GM19328 (cell line): ENCODE results near the gene S100A1.
"Not testable (repeated sequence)": the region's sequence is repeated elsewhere in the genome, so short reads cannot be mapped to it uniquely, and the experiment has no call there.

ENCODE experiments used
- ATAC-seq: cut with Tn5 transposase; IDR thresholded peaks from one replicate; pipeline ENCODE4 v1.9.1; 2021; ENCODE audit warnings: mild to moderate bottlenecking, moderate library complexity; ENCODE audit not compliant: unreplicated experiment

S100A1 gene

GRCh38 chr1:153627715-153628626, at the start of gene S100A1:
Gene S100A1, plus strand, starts transcription at chr1:153628434. Its CDS starts 2,088 bp downstream, at chr1:153630522.
- no peak for ATAC-seq

DNA sequence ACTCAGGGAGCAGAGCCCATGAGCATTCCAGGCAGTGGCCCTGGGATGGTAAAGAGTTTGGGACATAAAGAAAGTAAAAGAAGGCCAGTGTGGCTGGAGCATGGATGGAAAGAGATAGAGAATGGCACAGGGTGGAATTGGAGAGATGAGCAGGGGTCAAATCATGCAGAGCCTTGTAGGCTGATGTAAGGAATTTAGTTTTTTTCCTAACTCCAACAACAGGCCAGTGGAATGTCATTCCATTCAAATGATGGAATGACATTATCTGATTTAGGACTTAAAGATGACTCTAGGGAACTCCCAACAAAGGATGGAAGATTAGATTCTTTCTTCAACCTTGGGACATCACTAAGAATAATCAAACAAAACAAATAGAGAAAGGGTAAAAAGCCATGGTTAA, 49.7 kb upstream of the S100A1 start:
- no peak for ATAC-seq

DNA sequence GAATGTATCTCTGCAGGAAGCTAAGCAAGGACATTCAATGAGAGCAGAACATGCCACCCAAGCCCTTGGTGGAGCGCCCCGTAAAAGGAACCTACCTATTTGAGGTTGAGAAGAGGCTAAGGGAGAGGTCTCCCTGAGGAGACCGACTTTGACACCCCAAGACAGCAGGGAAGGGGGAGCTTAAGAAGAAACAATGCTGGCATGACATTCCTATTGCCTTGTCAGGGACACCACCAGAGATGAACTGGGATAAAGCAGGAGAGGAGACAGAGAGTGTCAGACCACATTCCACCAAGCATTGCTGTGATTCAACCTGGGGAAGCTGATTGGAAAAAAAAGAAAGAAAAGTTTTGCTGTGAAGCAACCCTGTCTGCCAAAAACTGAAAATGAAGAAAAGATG, 49.3 kb upstream of the S100A1 start:
- no peak for ATAC-seq

DNA sequence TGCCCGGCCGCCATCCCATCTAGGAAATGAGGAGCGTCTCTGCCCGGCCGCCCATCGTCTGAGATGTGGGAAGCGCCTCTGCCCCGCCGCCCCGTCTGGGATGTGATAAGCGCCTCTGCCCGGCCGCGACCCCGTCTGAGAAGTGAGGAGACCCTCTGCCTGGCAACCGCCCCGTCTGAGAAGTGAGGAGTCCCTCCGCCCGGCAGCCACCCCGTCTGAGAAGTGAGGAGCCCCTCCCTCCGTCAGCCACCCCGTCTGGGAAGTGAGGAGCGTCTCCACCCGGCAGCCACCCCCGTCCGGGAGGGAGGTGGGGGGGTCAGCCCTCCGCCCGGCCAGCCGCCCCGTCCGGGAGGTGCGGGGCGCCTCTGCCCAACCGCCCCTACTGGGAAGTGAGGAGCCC, 45.4 kb upstream of the S100A1 start:
- not testable (repeated sequence) for ATAC-seq

DNA sequence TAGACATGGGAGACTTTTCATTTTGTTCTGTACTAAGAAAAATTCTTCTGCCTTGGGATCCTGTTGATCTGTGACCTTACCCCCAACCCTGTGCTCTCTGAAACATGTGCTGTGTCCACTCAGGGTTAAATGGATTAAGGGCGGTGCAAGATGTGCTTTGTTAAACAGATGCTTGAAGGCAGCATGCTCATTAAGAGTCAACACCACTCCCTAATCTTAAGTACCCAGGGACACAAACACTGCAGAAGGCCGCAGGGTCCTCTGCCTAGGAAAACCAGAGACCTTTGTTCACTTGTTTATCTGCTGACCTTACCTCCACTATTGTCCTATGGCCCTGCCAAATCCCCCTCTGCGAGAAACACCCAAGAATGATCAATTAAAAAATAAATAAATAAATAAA, 44.7 kb upstream of the S100A1 start:
- ATAC-seq: not testable (repeated sequence)

DNA sequence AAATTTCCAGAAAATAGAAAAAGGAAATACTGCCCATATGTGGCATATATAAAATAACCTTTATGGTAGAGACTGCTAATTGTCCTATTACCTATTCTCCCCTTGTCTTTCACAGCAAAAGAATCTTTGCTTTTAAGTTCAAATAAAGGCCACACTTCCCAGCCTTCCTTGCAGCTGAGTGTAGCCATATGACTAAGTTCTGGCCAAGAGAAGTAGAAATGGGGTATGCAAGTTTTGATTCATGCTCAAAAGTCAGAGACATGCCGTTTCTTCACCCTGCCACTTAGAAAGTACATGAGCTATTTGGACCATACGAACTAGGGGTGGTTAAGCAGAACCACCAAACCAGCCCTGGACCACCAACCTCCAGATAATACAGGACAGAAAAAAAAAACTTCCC, 44.3 kb upstream of the S100A1 start:
- no peak for ATAC-seq

- ATAC-seq: no peak
These were observed 43.2 kb upstream of the S100A1 start for GRCh38 chr1:153585006-153585405.

DNA sequence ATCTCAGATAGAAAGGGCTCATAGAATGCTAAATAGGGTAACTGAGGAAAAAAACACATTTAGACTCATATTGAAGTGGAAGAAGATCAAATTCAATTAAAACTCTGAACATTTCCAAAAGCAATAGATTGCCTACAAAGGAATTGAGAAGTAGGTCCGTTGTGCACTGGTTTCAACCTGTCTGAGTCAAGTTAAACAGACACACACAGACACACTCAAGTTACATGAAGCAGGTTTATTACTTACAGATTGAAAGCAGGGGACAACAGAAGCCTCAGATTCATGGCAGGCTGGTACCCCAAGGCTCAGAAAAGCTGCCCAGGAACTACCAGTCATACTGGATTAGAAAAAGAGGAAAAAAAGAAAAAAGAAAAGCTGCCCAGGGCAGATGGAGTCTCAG, 41.9 kb upstream of the S100A1 start:
- ATAC-seq: no peak

- no peak for ATAC-seq
These were observed 40.9 kb upstream of the S100A1 start for GRCh38 chr1:153587314-153587713.

- not testable (repeated sequence) for ATAC-seq
These were observed 40.2 kb upstream of the S100A1 start for GRCh38 chr1:153588033-153588432.

GRCh38 chr1:153588482-153588881, 39.8 kb upstream of the S100A1 start:
- no peak for ATAC-seq

- ATAC-seq: no peak
These were observed 35.5 kb upstream of the S100A1 start for GRCh38 chr1:153592748-153593147.

DNA sequence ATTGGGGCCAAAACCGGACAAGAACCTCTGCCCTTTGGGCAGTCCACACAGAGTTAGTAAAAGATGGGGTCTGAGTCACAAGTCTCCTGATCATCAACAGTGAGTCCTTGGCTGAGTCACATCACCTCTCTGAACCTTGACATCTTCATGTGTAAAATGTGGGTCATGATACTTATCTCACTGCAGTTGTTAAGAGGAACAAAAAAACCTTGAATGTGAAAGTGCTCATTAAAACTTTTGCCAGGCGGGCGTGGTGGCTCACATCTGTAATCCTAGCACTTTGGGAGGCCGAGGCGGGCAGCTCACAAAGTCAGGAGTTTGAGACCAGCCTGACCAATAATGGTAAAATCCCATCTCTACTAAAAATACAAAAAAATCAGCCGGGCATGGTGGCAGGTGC, 31.0 kb upstream of the S100A1 start:
- no peak for ATAC-seq

DNA sequence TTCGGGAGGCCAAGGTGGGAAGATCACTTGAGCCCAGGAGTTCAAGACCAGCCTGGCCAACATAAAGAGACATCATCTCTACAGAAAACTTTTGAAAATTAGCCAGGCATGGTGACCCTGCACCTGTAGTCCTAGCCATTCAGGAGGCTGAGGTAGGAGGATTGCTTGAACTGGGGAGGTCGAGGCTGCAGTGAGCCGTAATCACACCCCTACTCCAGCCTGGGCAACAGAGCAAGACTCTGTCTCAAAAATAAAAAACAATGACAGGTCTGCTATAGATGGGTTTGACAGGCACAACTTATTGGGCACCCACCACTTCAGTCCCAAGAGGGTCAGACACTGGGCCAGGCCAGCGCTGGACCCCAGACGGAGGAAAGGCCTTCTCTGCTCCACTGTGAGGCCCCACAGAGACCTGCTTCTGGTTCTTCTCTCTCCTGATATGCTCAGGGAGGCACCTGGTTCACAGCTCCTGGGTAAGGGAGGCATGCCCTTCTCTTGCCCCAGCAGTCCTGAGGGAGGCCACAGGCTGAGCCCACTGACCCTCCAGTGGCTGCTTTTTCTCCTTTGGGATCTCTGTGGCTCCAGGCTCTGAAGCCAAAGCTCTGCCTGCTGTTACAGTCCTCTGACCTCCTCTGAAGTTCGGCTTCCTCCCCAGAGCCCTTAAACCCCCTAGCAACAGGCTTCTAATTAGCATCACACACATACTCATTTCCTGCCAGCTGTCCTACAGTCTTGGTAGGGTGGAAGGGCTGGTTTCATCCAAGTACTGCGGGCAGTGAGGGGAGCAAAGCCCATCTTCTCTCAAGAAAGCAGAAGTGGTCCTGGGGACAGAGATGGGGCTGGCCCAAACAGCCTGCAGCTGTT, 29.7 kb upstream of the S100A1 start:
- ATAC-seq: peak; percentile 86

- ATAC-seq: no peak
These were observed 28.4 kb upstream of the S100A1 start for GRCh38 chr1:153599847-153600246.

DNA sequence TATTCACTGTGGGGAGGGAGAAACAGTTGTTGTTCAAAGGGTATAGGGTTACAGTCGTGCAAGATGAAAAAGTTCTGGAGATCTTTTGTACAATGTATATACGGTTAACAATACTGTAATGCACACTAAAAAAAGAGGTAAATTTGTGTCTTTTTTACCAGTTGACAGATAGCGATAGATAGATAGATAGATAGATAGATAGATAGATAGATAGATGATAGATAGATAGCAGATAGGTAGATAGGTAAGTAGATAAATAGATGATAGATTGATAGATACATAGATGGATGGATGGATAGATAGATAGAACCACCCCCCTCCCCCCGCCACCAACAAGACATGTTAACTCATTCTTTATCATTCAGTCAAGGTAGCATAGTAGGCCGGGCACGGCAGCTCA, 25.5 kb upstream of the S100A1 start:
- ATAC-seq: no peak

DNA sequence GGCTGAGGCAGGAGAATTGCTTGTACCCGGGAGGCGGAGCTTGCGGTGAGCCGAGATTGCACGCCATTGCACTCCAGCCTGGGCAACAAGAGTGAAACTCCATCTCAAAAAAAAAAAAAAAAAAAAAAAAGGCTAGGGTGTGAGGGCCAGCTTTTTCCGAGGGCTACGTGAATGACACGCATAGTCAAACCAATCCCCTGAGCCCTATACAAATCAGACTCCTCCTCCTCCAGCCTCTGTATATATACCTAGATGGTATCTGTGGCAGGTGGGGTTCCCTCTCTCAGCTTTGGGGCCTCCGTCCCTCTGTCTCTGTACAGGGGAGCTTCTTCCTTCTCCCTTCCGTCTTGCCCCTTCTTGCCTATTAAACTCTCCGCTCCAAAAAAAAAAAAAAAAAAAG, 22.0 kb upstream of the S100A1 start:
- ATAC-seq: no peak

- ATAC-seq: no peak
These were observed 20.9 kb upstream of the S100A1 start for GRCh38 chr1:153607381-153607780.

GRCh38 chr1:153608089-153608682, 20.0 kb upstream of the S100A1 start:
- no peak for ATAC-seq

- ATAC-seq: no peak
These were observed 19.3 kb upstream of the S100A1 start for GRCh38 chr1:153608742-153609584.

- ATAC-seq: no peak
These were observed 18.7 kb upstream of the S100A1 start for GRCh38 chr1:153609585-153609907.
